Hepatic stellate cell (primary cell): ENCODE measurements around the gene DTNBP1.
A peak's percentile ranks its signal among the peaks of the same experiment; 100 is the strongest.

ENCODE experiments used
- DNase-seq: peaks from one replicate; pipeline ENCODE4 v3.0.0; 2011; ENCODE audit warnings: low spot score

DTNBP1 gene

GRCh38 chr6:15500901-15501825 lies 161.7 kb downstream of the DTNBP1 start:
- DNase-seq = no peak

- DNase-seq = no peak
Measured at GRCh38 chr6:15500078-15500740, 162.6 kb downstream of the DTNBP1 start.

- DNase-seq = no peak
Measured at GRCh38 chr6:15499591-15499990, 163.2 kb downstream of the DTNBP1 start.

GRCh38 chr6:15499125-15499524 lies 163.7 kb downstream of the DTNBP1 start:
- no peak for DNase-seq

GRCh38 chr6:15498640-15499039 lies 164.2 kb downstream of the DTNBP1 start:
- DNase-seq = no peak

GRCh38 chr6:15496345-15497131 lies 166.3 kb downstream of the DTNBP1 start:
- no peak for DNase-seq

- no peak for DNase-seq
Measured at GRCh38 chr6:15495375-15495901, 167.4 kb downstream of the DTNBP1 start.

- DNase-seq = no peak
Measured at GRCh38 chr6:15493437-15494168, 169.2 kb downstream of the DTNBP1 start.

- DNase-seq = no peak
Measured at GRCh38 chr6:15491986-15492269, 170.9 kb downstream of the DTNBP1 start.

GRCh38 chr6:15491255-15491985 lies 171.4 kb downstream of the DTNBP1 start:
- peak; percentile 75 for DNase-seq

GRCh38 chr6:15490242-15491100 lies 172.4 kb downstream of the DTNBP1 start:
- no peak for DNase-seq

GRCh38 chr6:15489261-15489962 lies 173.4 kb downstream of the DTNBP1 start:
- DNase-seq = no peak

- no peak for DNase-seq
Measured at GRCh38 chr6:15487262-15487661, 175.6 kb downstream of the DTNBP1 start.

- no peak for DNase-seq
Measured at GRCh38 chr6:15485936-15486335, 176.9 kb downstream of the DTNBP1 start.

GRCh38 chr6:15484821-15485220 lies 178.0 kb downstream of the DTNBP1 start:
- no peak for DNase-seq

- no peak for DNase-seq
Measured at GRCh38 chr6:15484140-15484539, 178.7 kb downstream of the DTNBP1 start.

- no peak for DNase-seq
Measured at GRCh38 chr6:15483060-15483459, 179.8 kb downstream of the DTNBP1 start.

GRCh38 chr6:15481390-15482291 lies 181.2 kb downstream of the DTNBP1 start:
- DNase-seq = no peak
